NCI-H2196 (cell line): ENCODE measurements around the gene ASRGL1.

ENCODE experiments used
- DNase-seq: peaks from one replicate; lab custom pipeline; 2025; ENCODE audit not compliant: unreplicated experiment; lab: John Stamatoyannopoulos, UW

The ASRGL1 gene

GRCh38 chr11:62413060-62413696, 75.9 kb downstream of the ASRGL1 start:
- DNase-seq = no peak

GRCh38 chr11:62416596-62416995, 79.3 kb downstream of the ASRGL1 start:
- no peak for DNase-seq

- no peak for DNase-seq
Measured at GRCh38 chr11:62418136-62418535, 80.9 kb downstream of the ASRGL1 start.

GRCh38 chr11:62418733-62419132, 81.5 kb downstream of the ASRGL1 start, which contains the start of gene SCGB1A1:
Gene SCGB1A1 (plus strand): TSS chr11:62419033. CDS start chr11:62419096, 63 bp downstream.
- DNase-seq = no peak

GRCh38 chr11:62419314-62419929, 82.2 kb downstream of the ASRGL1 start:
- DNase-seq = no peak

GRCh38 chr11:62419943-62420342, 82.7 kb downstream of the ASRGL1 start:
- no peak for DNase-seq

- DNase-seq = no peak
Measured at GRCh38 chr11:62420882-62421281, 83.6 kb downstream of the ASRGL1 start.

- no peak for DNase-seq
Measured at GRCh38 chr11:62421996-62422395, 84.7 kb downstream of the ASRGL1 start.

DNA sequence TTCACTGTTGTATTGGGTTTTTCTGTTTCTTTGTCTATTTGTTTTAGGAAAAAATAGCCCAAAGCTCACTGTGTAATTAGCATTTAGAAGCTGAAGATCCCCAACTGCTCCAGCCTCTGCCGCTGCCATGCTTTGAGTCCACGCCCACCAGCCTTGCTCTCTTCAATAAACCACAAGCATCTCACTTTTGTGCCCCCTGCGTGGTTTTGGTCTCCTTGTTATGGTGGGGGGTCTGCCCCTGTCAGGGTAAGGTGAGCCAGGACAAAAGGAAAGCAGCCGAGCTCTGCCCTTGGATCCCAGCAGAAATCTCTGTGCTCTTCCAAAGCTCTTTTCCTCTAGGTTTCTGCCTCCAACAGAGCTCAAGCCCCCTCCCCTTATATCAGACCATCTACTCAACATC, 85.8 kb downstream of the ASRGL1 start:
- DNase-seq = no peak

DNA sequence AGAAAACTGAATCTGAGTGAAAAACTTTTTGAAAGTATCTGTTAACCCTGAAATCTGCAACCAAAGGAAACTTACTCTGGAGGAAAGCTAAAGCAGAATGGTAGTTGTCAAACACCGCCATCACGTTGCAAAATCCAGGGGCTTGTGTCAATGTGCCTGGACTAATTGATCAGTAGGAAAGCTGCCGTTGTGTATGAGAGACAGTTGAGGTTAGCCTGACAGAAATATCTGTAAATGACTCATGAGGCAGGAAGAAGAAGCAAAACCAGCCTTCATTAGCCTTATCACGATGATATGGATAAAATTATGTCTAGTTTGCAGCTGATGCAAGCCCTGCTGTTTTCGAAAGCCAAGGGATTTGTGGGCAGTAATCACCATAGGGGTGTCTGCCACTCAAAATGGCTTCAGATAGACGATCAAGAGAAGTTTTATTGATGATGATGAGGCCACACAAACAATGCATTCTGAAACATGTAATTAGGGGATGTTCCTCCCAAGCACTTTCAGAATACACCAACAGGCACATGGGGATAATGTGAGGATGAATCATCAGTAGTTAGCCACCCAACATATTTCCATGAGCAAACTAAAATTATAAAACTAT, 90.5 kb downstream of the ASRGL1 start:
- no peak for DNase-seq

GRCh38 chr11:62428871-62429560, 91.8 kb downstream of the ASRGL1 start:
- no peak for DNase-seq

GRCh38 chr11:62430425-62430824, 93.2 kb downstream of the ASRGL1 start:
- DNase-seq = no peak

- no peak for DNase-seq
Measured at GRCh38 chr11:62431171-62431901, 94.1 kb downstream of the ASRGL1 start.

GRCh38 chr11:62432695-62433094, 95.4 kb downstream of the ASRGL1 start:
- no peak for DNase-seq

GRCh38 chr11:62433141-62433903, 96.1 kb downstream of the ASRGL1 start:
- no peak for DNase-seq

- DNase-seq = no peak
Measured at GRCh38 chr11:62433904-62434276, 96.6 kb downstream of the ASRGL1 start.

DNA sequence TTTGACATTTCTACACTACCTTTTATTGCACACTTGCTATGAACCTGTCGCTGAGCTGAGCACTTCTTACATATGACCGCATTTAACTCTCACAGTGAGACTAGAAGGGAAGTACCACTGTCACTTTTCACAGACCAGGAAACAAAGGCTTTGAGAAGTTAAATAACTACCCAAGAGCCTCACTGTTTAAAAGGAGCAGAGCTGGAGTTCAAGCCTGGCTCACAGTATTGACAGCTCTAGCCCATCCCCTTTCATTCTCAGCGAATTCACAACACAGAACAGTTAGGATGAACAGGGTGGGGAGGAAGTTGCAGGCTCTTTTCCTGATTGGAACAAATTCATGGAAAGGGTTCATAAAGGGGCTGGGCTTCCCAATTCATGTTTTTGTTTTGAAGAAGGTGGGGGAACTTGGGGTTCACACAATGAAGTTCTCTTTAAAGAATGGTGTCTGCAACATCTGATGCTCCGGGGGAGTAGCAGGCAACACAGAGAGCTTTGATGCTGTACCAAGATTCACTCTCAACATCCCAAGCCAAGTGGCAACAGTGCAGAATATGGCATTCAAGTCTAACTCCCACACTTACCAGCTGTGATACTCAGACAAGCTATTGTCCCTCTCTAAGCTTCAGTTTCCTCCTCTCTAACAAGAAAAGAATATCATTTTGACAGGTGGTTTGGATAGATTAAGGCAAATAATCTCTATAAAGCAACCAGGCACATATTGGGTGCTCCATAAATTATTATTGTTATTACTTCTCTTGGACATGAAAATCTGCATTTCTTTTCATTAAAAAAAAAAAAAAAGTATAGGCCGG, 98.8 kb downstream of the ASRGL1 start:
- no peak for DNase-seq

DNA sequence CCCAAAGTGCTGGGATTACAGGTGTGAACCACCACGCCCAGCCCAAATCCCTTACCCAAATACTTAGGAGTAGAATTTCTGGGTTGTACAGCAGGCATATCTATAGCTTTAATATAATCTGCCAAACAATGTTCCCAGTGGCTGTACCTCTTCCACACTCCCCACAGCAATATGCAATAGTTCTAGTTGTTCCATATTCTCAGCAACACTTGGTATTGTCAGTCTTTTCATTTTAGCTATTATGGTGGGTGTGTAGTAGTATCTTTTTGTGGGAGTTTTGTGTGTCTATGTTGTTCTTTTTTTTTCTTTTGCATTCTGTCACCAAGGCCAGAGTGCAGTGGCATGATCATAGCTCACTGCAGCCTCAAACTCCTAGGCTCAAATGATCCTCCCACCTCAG, 100.4 kb downstream of the ASRGL1 start:
- no peak for DNase-seq

- no peak for DNase-seq
Measured at GRCh38 chr11:62438641-62439040, 101.4 kb downstream of the ASRGL1 start.
